Type B pancreatic cell (in vitro differentiated cells): ENCODE data around the gene KIF9. TPM values are rescaled to one million over a fixed set of nuclear protein-coding genes. Genes with fewer than 3 reads are reported as not detected.
A peak's percentile ranks its signal among the peaks of the same experiment; 100 is the strongest.

ENCODE experiments used
- DNase-seq: peaks from one replicate; pipeline ENCODE4 v3.0.0; 2021; ENCODE audit warnings: mixed read lengths; ENCODE audit not compliant: unreplicated experiment; ENCODE audit errors: extremely low spot score
- H3K27ac Mint-ChIP-seq: 2 replicates; pipeline ENCODE4 v1.8.0; 2021; ENCODE audit warnings: mild to moderate bottlenecking, mixed read lengths
- H3K27me3 Mint-ChIP-seq: 2 replicates; pipeline ENCODE4 v1.8.0; 2021; ENCODE audit warnings: mixed read lengths
- H3K36me3 Mint-ChIP-seq: 2 replicates; pipeline ENCODE4 v1.8.0; 2021; ENCODE audit warnings: mixed read lengths
- H3K4me1 Mint-ChIP-seq: one replicate; pipeline ENCODE4 v1.8.0; 2021; ENCODE audit warnings: mixed read lengths; ENCODE audit not compliant: unreplicated experiment
- H3K4me3 Mint-ChIP-seq: 2 replicates; pipeline ENCODE4 v1.8.0; 2021; ENCODE audit warnings: mild to moderate bottlenecking, mixed read lengths
- H3K9me3 Mint-ChIP-seq: 2 replicates; pipeline ENCODE4 v1.8.0; 2021; ENCODE audit warnings: mixed read lengths
- CTCF ChIP-seq: fragments of 200-600 bp; sonication (generic); conservative IDR thresholded peaks from 2 replicates; pipeline ENCODE4 v1.5.0; 2021; ENCODE audit warnings: antibody characterized with exemption, mild to moderate bottlenecking
- total RNA-seq: library from RNA; stranded (reverse); gene quantifications from 2 replicates; pipeline ENCODE4 v1.2.1, GENCODE V29; 2021; ENCODE audit warnings: low replicate concordance

KIF9 gene
- total RNA-seq, 1 donor from 2014 or later: 14.8 TPM

- no peak for TF ChIP-seq CTCF
Observed at GRCh38 chr3:47288966-47289910, 6.6 kb upstream of the KIF9 start.

GRCh38 chr3:47283591-47284364 is 1.2 kb upstream of the KIF9 start:
- no peak for DNase-seq
- H3K9me3 Mint-ChIP-seq: no peaks in the 10 kb centered on the region
- H3K4me1 Mint-ChIP-seq: peaks cover 14% of the 10 kb centered on the region
- H3K27ac Mint-ChIP-seq: peak overlapping the region; percentile 98
- H3K4me3 Mint-ChIP-seq: peak overlapping the region; percentile 99
- peaks cover 11% of the 10 kb centered on the region for H3K36me3 Mint-ChIP-seq
- TF ChIP-seq CTCF: no peak
- no peaks in the 10 kb centered on the region for H3K27me3 Mint-ChIP-seq

More at GRCh38 chr3:47288966-47289910, 6.6 kb upstream of the KIF9 start:
- H3K27me3 Mint-ChIP-seq: no peaks in the 10 kb centered on the region
- DNase-seq: no peak
- H3K4me1 Mint-ChIP-seq: peaks cover 7% of the 10 kb centered on the region
- H3K9me3 Mint-ChIP-seq: no peaks in the 10 kb centered on the region
- no peak overlapping the region for H3K4me3 Mint-ChIP-seq
- no peak overlapping the region for H3K27ac Mint-ChIP-seq
- H3K36me3 Mint-ChIP-seq: peaks cover 7% of the 10 kb centered on the region

- H3K27ac Mint-ChIP-seq: peak overlapping the region; percentile 98
- DNase-seq: no peak
- no peaks in the 10 kb centered on the region for H3K9me3 Mint-ChIP-seq
- peak overlapping the region; percentile 99 for H3K4me3 Mint-ChIP-seq
- no peak for TF ChIP-seq CTCF
- no peaks in the 10 kb centered on the region for H3K27me3 Mint-ChIP-seq
- peaks cover 8% of the 10 kb centered on the region for H3K36me3 Mint-ChIP-seq
- H3K4me1 Mint-ChIP-seq: peaks cover 14% of the 10 kb centered on the region
Observed at GRCh38 chr3:47283193-47283537, 566 bp upstream of the KIF9 start.

GRCh38 chr3:47280519-47280918 is 2.1 kb downstream of the KIF9 start:
- Mint-ChIP-seq H3K27ac (peak overlapping the region; percentile 98), H3K27me3 (no peaks in the 10 kb centered on the region)

DNA sequence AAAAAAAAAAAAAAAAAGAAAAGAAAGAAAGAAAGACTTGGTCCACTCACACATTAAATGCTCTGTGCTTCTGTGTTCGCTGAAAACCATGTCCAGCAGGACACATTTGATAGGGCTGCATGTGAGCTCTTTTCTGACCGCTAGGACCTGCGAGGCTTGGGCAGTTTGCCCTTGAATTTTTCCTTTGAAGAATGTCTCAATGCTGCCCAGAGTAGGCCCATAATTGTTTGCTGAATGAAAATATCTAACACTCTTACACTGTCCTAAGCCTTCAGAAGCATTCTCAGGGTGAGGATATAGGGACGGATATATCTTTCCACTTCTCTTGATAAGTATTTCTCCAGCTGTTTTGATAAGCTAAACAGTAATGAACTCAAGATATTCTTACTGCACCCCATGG is 6.0 kb downstream of the KIF9 start:
- TF ChIP-seq CTCF: no peak
- H3K4me3 Mint-ChIP-seq: no peak overlapping the region
- H3K27ac Mint-ChIP-seq: no peak overlapping the region
- H3K9me3 Mint-ChIP-seq: no peaks in the 10 kb centered on the region
- peaks cover 8% of the 10 kb centered on the region for H3K4me1 Mint-ChIP-seq
- H3K36me3 Mint-ChIP-seq: peaks cover 8% of the 10 kb centered on the region
- H3K27me3 Mint-ChIP-seq: no peaks in the 10 kb centered on the region
- no peak for DNase-seq

More at GRCh38 chr3:47280519-47280918, 2.1 kb downstream of the KIF9 start:
- peaks cover 14% of the 10 kb centered on the region for H3K4me1 Mint-ChIP-seq
- H3K9me3 Mint-ChIP-seq: no peaks in the 10 kb centered on the region
- H3K36me3 Mint-ChIP-seq: peaks cover 5% of the 10 kb centered on the region
- no peak for DNase-seq
- TF ChIP-seq CTCF: no peak
- H3K4me3 Mint-ChIP-seq: peak overlapping the region; percentile 44
